Left lung (tissue), 10 donors: ENCODE data around the gene CYTH3. TPM values are rescaled to one million over a fixed set of nuclear protein-coding genes. Genes with fewer than 3 reads are reported as not detected.

ENCODE experiments used
- ATAC-seq: fragments of 200-7000 bp; cut with Tn5 transposase; one replicate; pipeline ENCODE4 v1.9.1; 2020; ENCODE audit warnings: moderate library complexity
- DNase-seq, 4 donors: peaks; one replicate each; pipeline ENCODE4 v3.0.0-alpha.2; 2013 to 2020
- H3K27ac ChIP-seq, 2 donors: fragments of 200-600 bp; sonication (generic) in 1 of 2; one replicate each; pipeline versions ENCODE4 v1.5.0 to v1.8.0; 2020 to 2021
- H3K27me3 ChIP-seq, 2 donors: fragments of 200-600 bp; sonication (generic) in 1 of 2; one replicate each; pipeline versions ENCODE4 v1.5.0 to v1.8.0; 2020 to 2021
- H3K36me3 ChIP-seq, 2 donors: fragments of 200-600 bp; sonication (generic) in 1 of 2; one replicate each; pipeline versions ENCODE4 v1.5.0 to v1.8.0; 2020 to 2021
- H3K4me1 ChIP-seq, 2 donors: fragments of 200-600 bp; one replicate each; pipeline ENCODE4 v1.8.0; 2021
- H3K4me3 ChIP-seq, 2 donors: fragments of 200-600 bp; sonication (generic) in 1 of 2; one replicate each; pipeline versions ENCODE4 v1.5.0 to v1.8.0; 2020 to 2021; ENCODE audit warnings: mild to moderate bottlenecking in 1 of 2
- H3K9me3 ChIP-seq, 2 donors: fragments of 200-600 bp; sonication (generic) in 1 of 2; one replicate each; pipeline versions ENCODE4 v1.5.0 to v1.8.0; 2020 to 2021
- intact Hi-C, 2 donors: fragments of 100-400 bp; cut with DNase I; formaldehyde crosslinking; loops; one replicate each; pipeline versions ENCODE4 v1.11.2 to v1.14.2; 2022
- polyA plus RNA-seq, 6 donors: library from polyadenylated mRNA; unstranded; fragments of 120-200 nt; gene quantifications; one replicate each; pipeline ENCODE4 v1.2.1, GENCODE V29; 2013; ENCODE audit not compliant: insufficient read length in 6 of 6
- total RNA-seq, 2 donors: library from RNA; stranded (reverse); fragmentation: NEBNext Ultra II Directional; extraction: Animal tissue kit (Norgen Biotek cat#: 25700); gene quantifications; one replicate each; pipeline ENCODE4 v1.2.1, GENCODE V29; 2021
- TF ChIP-seq, protein P1 (sequence below), 2 donors: fragments of 200-600 bp; sonication (generic) in 1 of 2; IDR thresholded peaks; one replicate each; pipeline versions ENCODE4 v1.5.0 to v1.8.0; 2021; ENCODE audit warnings: antibody characterized with exemption in 2 of 2
- donor health status: DM: no; HTN: yes; CAD: no.
- donor health status: DM: no; HTN: no; CAD: no.

The CYTH3 gene
- total and polyA plus RNA-seq, 8 donors = 20.7 to 29.8 (median 25.8) TPM

- no peak for ATAC-seq
- intact Hi-C loops = no loop called here
- DNase-seq = no peak
- H3K4me3 ChIP-seq = no peak overlapping the region
- H3K4me1 ChIP-seq = no peaks in the 10 kb centered on the region
- H3K9me3 ChIP-seq = no peaks in the 10 kb centered on the region
- H3K36me3 ChIP-seq = no peaks in the 10 kb centered on the region
- H3K27ac ChIP-seq = no peak overlapping the region
- TF ChIP-seq, protein P1, sequence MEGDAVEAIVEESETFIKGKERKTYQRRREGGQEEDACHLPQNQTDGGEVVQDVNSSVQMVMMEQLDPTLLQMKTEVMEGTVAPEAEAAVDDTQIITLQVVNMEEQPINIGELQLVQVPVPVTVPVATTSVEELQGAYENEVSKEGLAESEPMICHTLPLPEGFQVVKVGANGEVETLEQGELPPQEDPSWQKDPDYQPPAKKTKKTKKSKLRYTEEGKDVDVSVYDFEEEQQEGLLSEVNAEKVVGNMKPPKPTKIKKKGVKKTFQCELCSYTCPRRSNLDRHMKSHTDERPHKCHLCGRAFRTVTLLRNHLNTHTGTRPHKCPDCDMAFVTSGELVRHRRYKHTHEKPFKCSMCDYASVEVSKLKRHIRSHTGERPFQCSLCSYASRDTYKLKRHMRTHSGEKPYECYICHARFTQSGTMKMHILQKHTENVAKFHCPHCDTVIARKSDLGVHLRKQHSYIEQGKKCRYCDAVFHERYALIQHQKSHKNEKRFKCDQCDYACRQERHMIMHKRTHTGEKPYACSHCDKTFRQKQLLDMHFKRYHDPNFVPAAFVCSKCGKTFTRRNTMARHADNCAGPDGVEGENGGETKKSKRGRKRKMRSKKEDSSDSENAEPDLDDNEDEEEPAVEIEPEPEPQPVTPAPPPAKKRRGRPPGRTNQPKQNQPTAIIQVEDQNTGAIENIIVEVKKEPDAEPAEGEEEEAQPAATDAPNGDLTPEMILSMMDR (IDR thresholded peaks at IDR 0.05) = no peak
- no peaks in the 10 kb centered on the region for H3K27me3 ChIP-seq
Measured at GRCh38 chr7:6208573-6209328, 63.7 kb downstream of the CYTH3 start.

DNA sequence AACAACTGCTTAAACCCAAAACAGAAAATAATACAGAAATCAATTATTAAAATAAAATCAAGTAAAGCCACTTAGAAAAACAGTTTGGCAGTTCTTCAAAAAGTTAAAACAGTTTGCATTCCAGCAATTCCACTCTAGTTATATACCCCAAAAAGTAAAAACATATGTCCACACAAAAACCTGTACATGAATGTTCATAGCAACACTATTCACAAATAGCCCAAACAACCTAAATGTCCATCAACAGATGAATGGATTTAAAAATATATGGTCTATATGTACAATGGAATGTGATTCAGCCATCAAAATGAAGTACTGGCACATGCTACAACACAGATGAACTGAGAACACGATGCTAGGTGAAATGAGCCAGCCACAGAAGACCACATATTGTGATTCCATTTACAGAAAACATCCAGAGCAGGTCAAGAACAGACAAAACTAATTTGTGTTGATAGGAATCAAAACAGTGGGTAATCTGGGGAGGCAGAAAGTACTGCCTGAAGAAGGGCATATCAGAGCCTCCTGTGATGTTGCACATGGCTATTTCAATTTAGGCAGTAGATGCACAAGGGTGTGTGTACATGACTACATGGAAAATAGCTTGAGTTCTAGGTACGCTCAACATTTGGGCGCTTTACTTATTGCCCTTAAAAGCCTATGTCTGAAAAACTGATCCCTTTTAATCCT, 66.3 kb downstream of the CYTH3 start:
- no peaks in the 10 kb centered on the region for H3K4me1 ChIP-seq
- no peaks in the 10 kb centered on the region for H3K36me3 ChIP-seq
- H3K27ac ChIP-seq = no peak overlapping the region
- no peaks in the 10 kb centered on the region for H3K9me3 ChIP-seq
- ATAC-seq = no peak
- H3K4me3 ChIP-seq = no peak overlapping the region
- intact Hi-C loops = no loop called here
- TF ChIP-seq, protein P1 (IDR thresholded peaks at IDR 0.05) = no peak
- H3K27me3 ChIP-seq = no peaks in the 10 kb centered on the region
- no peak for DNase-seq

DNA sequence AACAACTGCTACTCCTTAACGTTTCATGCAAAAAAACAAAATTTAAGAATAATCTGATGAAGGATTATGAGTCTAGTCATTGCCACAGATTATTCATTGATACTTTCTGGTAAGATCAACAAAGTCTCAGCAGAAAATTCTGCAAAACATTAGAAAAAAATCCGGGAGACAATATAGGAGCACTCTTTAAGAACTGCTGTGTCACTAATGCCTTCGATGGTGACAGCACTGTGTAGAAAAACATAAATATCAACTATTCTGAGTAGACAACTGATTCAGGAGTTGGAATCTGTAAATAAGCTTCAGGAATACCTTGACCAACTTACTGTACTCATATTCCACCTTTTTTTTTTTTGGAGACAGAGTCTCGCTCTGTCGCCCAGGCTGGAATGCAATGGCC, 69.0 kb downstream of the CYTH3 start:
- Histone ChIP-seq H3K4me3 (no peak overlapping the region), H3K4me1 (no peaks in the 10 kb centered on the region), H3K9me3 (no peaks in the 10 kb centered on the region), H3K36me3 (no peaks in the 10 kb centered on the region), H3K27me3 (no peaks in the 10 kb centered on the region), H3K27ac (no peak overlapping the region)
- TF ChIP-seq, protein P1 (IDR thresholded peaks at IDR 0.05) = no peak
- DNase-seq (no peak), ATAC-seq (no peak)
- intact Hi-C loops = no loop called here

DNA sequence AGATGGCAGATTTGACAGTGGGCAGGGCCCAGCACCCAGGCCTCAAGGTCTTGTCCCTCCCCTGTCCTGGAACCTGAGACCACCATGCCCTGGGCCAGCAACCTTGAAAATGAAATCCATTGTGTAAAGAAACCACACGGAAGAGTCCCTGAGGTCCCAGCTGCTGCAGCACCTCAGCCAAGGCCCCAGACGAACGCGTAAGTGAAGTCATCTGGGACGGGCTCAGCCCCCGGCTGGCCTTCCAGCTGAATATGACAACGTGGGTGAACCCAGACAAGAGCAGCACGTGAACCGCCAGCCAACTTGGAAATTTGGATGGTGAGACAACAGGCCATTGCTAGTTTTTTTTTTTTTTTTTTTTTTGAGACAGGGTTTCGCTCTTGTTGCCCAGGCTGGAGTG, 70.3 kb downstream of the CYTH3 start:
- TF ChIP-seq, protein P1 (IDR thresholded peaks at IDR 0.05) = no peak
- ATAC-seq = no peak
- no peak overlapping the region for H3K4me3 ChIP-seq

GRCh38 chr7:6200971-6201370, 71.5 kb downstream of the CYTH3 start:
- intact Hi-C loops = no loop called here
- no peaks in the 10 kb centered on the region for H3K27me3 ChIP-seq
- TF ChIP-seq, protein P1 (IDR thresholded peaks at IDR 0.05) = no peak
- H3K27ac ChIP-seq = no peak overlapping the region
- no peak overlapping the region for H3K4me3 ChIP-seq
- H3K4me1 ChIP-seq = no peaks in the 10 kb centered on the region
- no peaks in the 10 kb centered on the region for H3K36me3 ChIP-seq
- ATAC-seq (no peak), DNase-seq (no peak)
- H3K9me3 ChIP-seq = no peaks in the 10 kb centered on the region

More for the DNA sequence above, 70.3 kb downstream of the CYTH3 start:
- DNase-seq = no peak
- no peaks in the 10 kb centered on the region for H3K27me3 ChIP-seq
- H3K4me1 ChIP-seq = no peaks in the 10 kb centered on the region
- H3K27ac ChIP-seq = no peak overlapping the region
- H3K36me3 ChIP-seq = no peaks in the 10 kb centered on the region
- intact Hi-C loops = no loop called here
- no peaks in the 10 kb centered on the region for H3K9me3 ChIP-seq
